Pancreas (tissue), 10 donors: Measurements from ENCODE around the gene NADK2. TPM values are rescaled to one million over a fixed set of nuclear protein-coding genes. Genes with fewer than 3 reads are reported as not detected.

Experiments
- ATAC-seq, 4 donors: fragments of 200-7000 bp; cut with Tn5 transposase; one replicate each; pipeline versions ENCODE4 v1.8.0 to v1.9.1; 2020; ENCODE audit warnings: mild to moderate bottlenecking in 4 of 4, moderate library complexity in 4 of 4
- DNase-seq, 6 donors: peaks; one replicate each; pipeline ENCODE4 v3.0.0-alpha.2; 2020
- FAIRE-seq: peaks from 2 replicates; lab custom pipeline; 2012; peaks lifted over from hg19 to GRCh38; lab: Jason Lieb, UNC
- H3K27ac ChIP-seq, 4 donors: fragments of 200-600 bp; sonication (generic); 1 replicate in 3 of 4; 2 replicates in 1 of 4; pipeline versions ENCODE4 v1.5.0 to v1.8.0; 2020
- H3K27me3 ChIP-seq, 4 donors: fragments of 200-600 bp; one replicate each; pipeline ENCODE4 v1.8.0; 2021
- H3K36me3 ChIP-seq, 3 donors: fragments of 200-600 bp; sonication (generic) in 1 of 3; one replicate each; pipeline versions ENCODE4 v1.5.0 to v1.8.0; 2020 to 2021
- H3K4me1 ChIP-seq, 3 donors: fragments of 200-600 bp; one replicate each; pipeline ENCODE4 v1.8.0; 2021
- H3K4me3 ChIP-seq, 4 donors: fragments of 200-600 bp; sonication (generic) in 2 of 4; one replicate each; pipeline versions ENCODE4 v1.5.0 to v1.8.0; 2020 to 2021
- H3K9me3 ChIP-seq, 4 donors: fragments of 200-600 bp; one replicate each; pipeline ENCODE4 v1.8.0; 2021
- CTCF ChIP-seq, 4 donors: fragments of 200-600 bp; sonication (generic) in 3 of 4; IDR thresholded peaks; one replicate each; pipeline versions ENCODE4 v1.5.0 to v1.8.0; 2021; ENCODE audit warnings: antibody characterized with exemption in 4 of 4
- WGBS, 2 donors: extraction: QIAGEN DNeasy Blood & Tissue Kit; methylation state at CpG; one replicate each; pipeline ENCODE4 v1.1.7; 2013; 5-methylcytosine and 5-hydroxymethylcytosine counted together
- intact Hi-C, 3 donors: fragments of 100-400 bp; cut with DNase I; formaldehyde crosslinking; loops; one replicate each; pipeline versions ENCODE4 v1.11.1 to v1.14.2; 2022
- polyA plus RNA-seq, 2 donors: library from polyadenylated mRNA; stranded (reverse); fragments of 200-250 nt; gene quantifications; one replicate each; pipeline ENCODE4 v1.2.3, GENCODE V29; 2013
- total RNA-seq, 6 donors: library from RNA; stranded (reverse); fragmentation: NEBNext Ultra II Directional in 4 of 6; extraction: Animal tissue kit (Norgen Biotek cat#: 25700) in 4 of 6; gene quantifications; one replicate each; pipeline versions ENCODE4 v1.2.1 to v1.2.4, GENCODE V29; 2021 to 2023
- donor health status: healthy with polysubstance abuse.
- donor health status: DM: no; HTN: no; CAD: no; lungs with moderate emphysema.
- donor health status: DM: no; HTN: no; CAD: no.
- donor health status: control.
- donor health status: control.
- donor health status: Bipolar disorder and iron deficiency.
- donor health status: DM: yes; HTN: yes; CAD: no.
- donor health status: DM: no; HTN: no; CAD: no.
- donor health status: DM: no; HTN: no; CAD: no.
- donor health status: DM: yes; HTN: yes; CAD: no.

Gene NADK2
- total and polyA plus RNA-seq, 8 donors, result 8.6 to 34.1 (median 29.3) TPM

GRCh38 chr5:36177715-36178523 is 63.8 kb downstream of the NADK2 start:
- Histone ChIP-seq H3K27me3 (no peaks in the 10 kb centered on the region), H3K4me1 (peaks cover 0 to 1% (median 0%) of the 10 kb centered on the region in 3 donors), H3K27ac (no peak overlapping the region), H3K36me3 (peaks cover 0 to 5% (median 2%) of the 10 kb centered on the region in 3 donors), H3K4me3 (no peak overlapping the region), H3K9me3 (no peaks in the 10 kb centered on the region)
- FAIRE-seq (peak; percentile 59), ATAC-seq (peak; percentile 83 to 90 (median 86)), DNase-seq (no peak)
- WGBS, 2 donors, result 50 to 54% methylated on average over 2 of the region's 2 CpGs
- TF ChIP-seq CTCF (IDR thresholded peaks at IDR 0.05), result peak; percentile 31 to 46 (median 44)
- intact Hi-C loops, result no loop called here

- H3K4me3 ChIP-seq, result no peak overlapping the region
- DNase-seq, result no peak
- no peaks in the 10 kb centered on the region for H3K9me3 ChIP-seq
- intact Hi-C loops, result no loop called here
- no peak overlapping the region for H3K27ac ChIP-seq
- 69 to 72% methylated on average over 2 of the region's 2 CpGs for WGBS, 2 donors
- H3K4me1 ChIP-seq, result peaks cover 0 to 8% (median 0%) of the 10 kb centered on the region in 3 donors
- no peaks in the 10 kb centered on the region for H3K27me3 ChIP-seq
- FAIRE-seq, result no peak
- peaks cover 0 to 5% (median 0%) of the 10 kb centered on the region in 3 donors for H3K36me3 ChIP-seq
- no peak for ATAC-seq
- no peak for TF ChIP-seq CTCF (IDR thresholded peaks at IDR 0.05)
Measured at GRCh38 chr5:36177154-36177553, 64.6 kb downstream of the NADK2 start.

GRCh38 chr5:36175043-36175442 is 66.7 kb downstream of the NADK2 start:
- Histone ChIP-seq H3K27me3 (no peaks in the 10 kb centered on the region), H3K4me1 (peaks cover 0 to 8% (median 0%) of the 10 kb centered on the region in 3 donors), H3K9me3 (no peaks in the 10 kb centered on the region), H3K36me3 (peaks cover 0 to 5% (median 0%) of the 10 kb centered on the region in 3 donors), H3K4me3 (no peak overlapping the region), H3K27ac (no peak overlapping the region)
- WGBS, 2 donors, result 81 to 86% methylated on average over 5 of the region's 5 CpGs
- no peak for DNase-seq
- TF ChIP-seq CTCF (IDR thresholded peaks at IDR 0.05), result no peak
- intact Hi-C loops, result no loop called here
- ATAC-seq, result no peak
- no peak for FAIRE-seq

- TF ChIP-seq CTCF (IDR thresholded peaks at IDR 0.05), result no peak
- Histone ChIP-seq H3K27ac (no peak overlapping the region), H3K9me3 (no peaks in the 10 kb centered on the region), H3K4me3 (no peak overlapping the region), H3K27me3 (no peaks in the 10 kb centered on the region), H3K36me3 (peaks cover 0 to 5% (median 0%) of the 10 kb centered on the region in 3 donors), H3K4me1 (peaks cover 0 to 8% (median 0%) of the 10 kb centered on the region in 3 donors)
- no peak for ATAC-seq
- intact Hi-C loops, result no loop called here
- FAIRE-seq, result no peak
- DNase-seq, result no peak
- WGBS, 2 donors, result 80 to 86% methylated on average over 3 of the region's 3 CpGs
Measured at GRCh38 chr5:36174119-36174518, 67.6 kb downstream of the NADK2 start.

- 78 to 81% methylated on average over 2 of the region's 2 CpGs for WGBS, 2 donors
- no peak overlapping the region for H3K27ac ChIP-seq
- DNase-seq, result no peak
- no peaks in the 10 kb centered on the region for H3K9me3 ChIP-seq
- peaks cover 0 to 5% (median 0%) of the 10 kb centered on the region in 3 donors for H3K36me3 ChIP-seq
- intact Hi-C loops, result no loop called here
- ATAC-seq, result no peak
- no peak for FAIRE-seq
- no peak overlapping the region for H3K4me3 ChIP-seq
- H3K27me3 ChIP-seq, result no peaks in the 10 kb centered on the region
- TF ChIP-seq CTCF (IDR thresholded peaks at IDR 0.05), result no peak
- peaks cover 0 to 8% (median 0%) of the 10 kb centered on the region in 3 donors for H3K4me1 ChIP-seq
Measured at GRCh38 chr5:36173426-36173825, 68.3 kb downstream of the NADK2 start.
